ENCODE results near the gene FOXP1.
A peak's percentile ranks its signal among the peaks of the same experiment; 100 is the strongest.
"Not testable (repeated sequence)": the region's sequence is repeated elsewhere in the genome, so short reads cannot be mapped to it uniquely, and the experiment has no call there.

Gene FOXP1

DNA sequence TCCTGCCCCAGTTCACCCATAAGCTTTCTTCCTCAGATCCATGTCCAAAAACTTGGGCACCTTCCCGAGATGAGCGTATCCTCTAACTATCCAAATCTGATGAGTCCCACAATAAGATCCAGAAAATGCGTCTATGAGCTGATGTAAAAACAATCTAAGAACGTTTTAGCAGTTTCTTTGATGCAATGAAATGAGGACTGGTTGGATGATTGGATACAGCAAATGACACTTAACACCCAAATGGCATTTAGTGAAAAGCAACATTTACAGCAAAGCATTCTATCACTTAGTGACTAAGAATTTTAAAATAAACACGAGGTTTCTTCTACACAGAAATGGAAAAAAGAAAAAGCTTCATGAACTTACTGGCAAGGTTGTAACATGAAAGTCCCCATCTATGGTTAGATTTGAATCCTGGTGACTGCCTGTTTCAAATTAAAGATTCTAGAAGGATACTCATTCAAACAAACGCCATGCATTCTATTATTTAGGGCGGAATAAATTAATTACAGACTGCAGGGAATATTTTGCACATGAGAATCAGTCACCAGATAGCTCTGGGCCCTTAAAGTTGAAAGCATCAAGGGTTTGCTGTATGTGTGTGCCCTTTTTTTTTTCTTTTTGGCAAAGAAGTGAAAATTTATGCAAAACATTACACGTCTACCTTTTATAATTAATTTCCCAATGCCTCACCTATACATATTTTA lies 598.6 kb downstream of the FOXP1 start:
- Histone ChIP-seq H3K27ac (ENCODE audit: low read depth, low read length) (no peak overlapping the region), H3K9ac (ENCODE audit: low read depth in 1 of 2, low read length in 2 of 2) (no peak overlapping the region), H3K9me3 (ENCODE audit: control insufficient read depth in 1 of 2, low read length in 2 of 2) (no peaks in the 10 kb centered on the region), H3K4me3 (ENCODE audit: low read depth in 1 of 2, low read length in 2 of 2) (no peak overlapping the region), H3K36me3 (ENCODE audit: control insufficient read depth in 1 of 2, insufficient read depth in 2 of 2, low read length in 2 of 2) (peaks cover 24 to 47% of the 10 kb centered on the region in 2 donors), H3K4me1 (ENCODE audit: control insufficient read depth in 1 of 2, insufficient read depth in 2 of 2, low read length in 2 of 2) (peaks cover 10 to 13% of the 10 kb centered on the region in 2 donors), H3K27me3 (ENCODE audit: control insufficient read depth in 1 of 2, insufficient read depth in 2 of 2, low read length in 2 of 2) (no peaks in the 10 kb centered on the region)

- Histone ChIP-seq H3K4me3 (ENCODE audit: low read depth in 1 of 2, low read length in 2 of 2) (peak overlapping the region in 1 of 2 donors; percentile 12), H3K27ac (ENCODE audit: low read depth, low read length) (peak overlapping the region; percentile 2), H3K9me3 (ENCODE audit: control insufficient read depth in 1 of 2, low read length in 2 of 2) (no peaks in the 10 kb centered on the region), H3K9ac (ENCODE audit: low read depth in 1 of 2, low read length in 2 of 2) (peak overlapping the region in 1 of 2 donors; percentile 34), H3K36me3 (ENCODE audit: control insufficient read depth in 1 of 2, insufficient read depth in 2 of 2, low read length in 2 of 2) (peaks cover 38 to 49% of the 10 kb centered on the region in 2 donors), H3K27me3 (ENCODE audit: control insufficient read depth in 1 of 2, insufficient read depth in 2 of 2, low read length in 2 of 2) (no peaks in the 10 kb centered on the region), H3K4me1 (ENCODE audit: control insufficient read depth in 1 of 2, insufficient read depth in 2 of 2, low read length in 2 of 2) (peaks cover 10 to 13% of the 10 kb centered on the region in 2 donors)
Measured at GRCh38 chr3:70982700-70983140, 600.8 kb downstream of the FOXP1 start.

DNA sequence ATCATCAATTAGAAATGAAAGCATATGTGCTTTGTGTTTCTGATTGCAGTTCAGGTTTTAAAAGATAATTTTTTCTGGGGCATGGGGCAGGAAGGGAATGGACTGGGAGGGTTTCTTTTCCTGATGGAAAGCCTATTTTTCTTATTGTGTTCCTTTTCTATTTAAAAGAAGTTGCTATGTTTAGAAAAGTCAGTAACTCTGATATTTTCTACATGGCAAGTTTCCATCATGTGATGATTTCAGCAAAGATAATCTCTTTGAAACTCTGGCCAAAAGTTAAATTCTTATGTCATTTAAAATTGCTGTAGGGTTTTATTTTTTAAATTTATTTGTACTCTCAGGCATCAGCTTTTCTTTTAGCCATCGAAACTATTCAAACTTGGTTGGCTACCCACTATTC lies 601.2 kb downstream of the FOXP1 start:
- peaks cover 38 to 49% of the 10 kb centered on the region in 2 donors for H3K36me3 ChIP-seq (ENCODE audit: control insufficient read depth in 1 of 2, insufficient read depth in 2 of 2, low read length in 2 of 2)
- peaks cover 10 to 13% of the 10 kb centered on the region in 2 donors for H3K4me1 ChIP-seq (ENCODE audit: control insufficient read depth in 1 of 2, insufficient read depth in 2 of 2, low read length in 2 of 2)
- H3K27me3 ChIP-seq (ENCODE audit: control insufficient read depth in 1 of 2, insufficient read depth in 2 of 2, low read length in 2 of 2) = no peaks in the 10 kb centered on the region
- no peaks in the 10 kb centered on the region for H3K9me3 ChIP-seq (ENCODE audit: control insufficient read depth in 1 of 2, low read length in 2 of 2)
- no peak overlapping the region for H3K27ac ChIP-seq (ENCODE audit: low read depth, low read length)
- no peak overlapping the region for H3K9ac ChIP-seq (ENCODE audit: low read depth in 1 of 2, low read length in 2 of 2)
- H3K4me3 ChIP-seq (ENCODE audit: low read depth in 1 of 2, low read length in 2 of 2) = no peak overlapping the region

DNA sequence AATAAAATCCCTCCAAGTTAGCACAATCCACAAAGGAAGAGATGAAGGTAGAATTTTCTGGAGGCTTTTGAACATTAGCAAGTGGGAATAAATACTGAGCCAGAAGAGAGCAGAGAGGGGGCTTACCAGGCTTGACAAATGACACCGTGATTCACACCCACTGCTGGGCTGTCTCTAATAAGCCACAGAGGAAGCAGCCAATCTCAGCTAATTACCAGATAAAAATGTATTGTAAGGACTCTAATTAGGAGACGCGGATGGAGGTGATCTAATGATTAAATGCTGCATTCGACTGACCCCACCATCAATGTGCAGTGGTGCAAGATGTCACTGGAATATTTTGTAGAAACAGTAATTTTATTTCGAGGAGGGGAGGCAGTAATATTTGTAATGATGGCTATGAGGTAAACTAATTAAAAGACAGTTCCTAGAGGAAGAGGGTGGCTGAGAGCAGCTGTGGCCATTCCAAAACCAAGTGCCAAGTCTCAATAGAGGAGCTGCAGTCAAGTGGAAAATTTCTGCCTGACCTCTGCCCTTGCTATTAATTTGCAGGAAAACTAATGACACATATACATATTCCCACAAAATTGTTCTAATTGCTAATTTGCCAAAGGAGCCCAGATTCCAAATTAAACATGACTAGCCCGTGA lies 602.2 kb downstream of the FOXP1 start:
- no peaks in the 10 kb centered on the region for H3K27me3 ChIP-seq (ENCODE audit: control insufficient read depth in 1 of 2, insufficient read depth in 2 of 2, low read length in 2 of 2)
- H3K9me3 ChIP-seq (ENCODE audit: control insufficient read depth in 1 of 2, low read length in 2 of 2) = no peaks in the 10 kb centered on the region
- no peak overlapping the region for H3K4me3 ChIP-seq (ENCODE audit: low read depth in 1 of 2, low read length in 2 of 2)
- H3K36me3 ChIP-seq (ENCODE audit: control insufficient read depth in 1 of 2, insufficient read depth in 2 of 2, low read length in 2 of 2) = peaks cover 38 to 49% of the 10 kb centered on the region in 2 donors
- H3K9ac ChIP-seq (ENCODE audit: low read depth in 1 of 2, low read length in 2 of 2) = no peak overlapping the region
- no peak overlapping the region for H3K27ac ChIP-seq (ENCODE audit: low read depth, low read length)
- peaks cover 10 to 13% of the 10 kb centered on the region in 2 donors for H3K4me1 ChIP-seq (ENCODE audit: control insufficient read depth in 1 of 2, insufficient read depth in 2 of 2, low read length in 2 of 2)

- H3K4me1 ChIP-seq (ENCODE audit: control insufficient read depth in 1 of 2, insufficient read depth in 2 of 2, low read length in 2 of 2) = peaks cover 10 to 13% of the 10 kb centered on the region in 2 donors
- H3K9ac ChIP-seq (ENCODE audit: low read depth in 1 of 2, low read length in 2 of 2) = no peak overlapping the region
- peaks cover 40 to 50% of the 10 kb centered on the region in 2 donors for H3K36me3 ChIP-seq (ENCODE audit: control insufficient read depth in 1 of 2, insufficient read depth in 2 of 2, low read length in 2 of 2)
- no peak overlapping the region for H3K4me3 ChIP-seq (ENCODE audit: low read depth in 1 of 2, low read length in 2 of 2)
- no peak overlapping the region for H3K27ac ChIP-seq (ENCODE audit: low read depth, low read length)
- no peaks in the 10 kb centered on the region for H3K27me3 ChIP-seq (ENCODE audit: control insufficient read depth in 1 of 2, insufficient read depth in 2 of 2, low read length in 2 of 2)
- no peaks in the 10 kb centered on the region for H3K9me3 ChIP-seq (ENCODE audit: control insufficient read depth in 1 of 2, low read length in 2 of 2)
Measured at GRCh38 chr3:70980646-70981170, 602.8 kb downstream of the FOXP1 start.

DNA sequence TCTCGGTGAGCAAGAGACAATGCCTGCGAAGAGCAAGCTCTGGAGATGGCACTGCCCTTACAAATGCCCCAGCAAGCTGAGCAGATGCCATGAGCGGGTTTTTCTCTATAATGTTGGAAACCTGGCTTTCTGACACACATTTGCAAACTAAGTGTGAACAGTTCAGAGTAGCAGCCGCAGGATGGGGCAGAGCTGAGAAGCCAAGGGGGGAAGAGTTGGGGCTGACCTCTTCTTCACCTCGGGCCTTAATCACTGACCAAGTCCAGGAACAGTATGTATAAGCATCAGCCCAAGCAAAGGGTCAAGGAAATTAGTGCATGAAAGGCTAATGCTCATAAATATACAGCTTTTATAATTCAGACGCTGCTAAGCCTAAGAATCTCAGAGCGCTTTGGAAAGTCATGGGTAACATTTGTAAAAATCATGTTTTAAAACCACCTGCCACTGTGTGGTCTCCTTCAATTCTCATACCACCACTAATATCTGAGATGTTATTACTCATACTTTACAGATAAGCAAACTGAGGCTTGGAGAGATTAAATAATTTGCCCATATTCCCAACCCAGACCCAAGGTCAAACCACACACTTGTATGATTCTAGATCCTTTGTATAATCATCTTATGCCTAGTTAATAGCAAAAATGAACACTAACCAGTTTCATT lies 603.4 kb downstream of the FOXP1 start:
- Histone ChIP-seq H3K36me3 (ENCODE audit: control insufficient read depth in 1 of 2, insufficient read depth in 2 of 2, low read length in 2 of 2) (peaks cover 46 to 51% of the 10 kb centered on the region in 2 donors), H3K9me3 (ENCODE audit: control insufficient read depth in 1 of 2, low read length in 2 of 2) (no peaks in the 10 kb centered on the region), H3K4me3 (ENCODE audit: low read depth in 1 of 2, low read length in 2 of 2) (no peak overlapping the region), H3K27ac (ENCODE audit: low read depth, low read length) (no peak overlapping the region), H3K27me3 (ENCODE audit: control insufficient read depth in 1 of 2, insufficient read depth in 2 of 2, low read length in 2 of 2) (no peaks in the 10 kb centered on the region), H3K4me1 (ENCODE audit: control insufficient read depth in 1 of 2, insufficient read depth in 2 of 2, low read length in 2 of 2) (peaks cover 10 to 13% of the 10 kb centered on the region in 2 donors), H3K9ac (ENCODE audit: low read depth in 1 of 2, low read length in 2 of 2) (no peak overlapping the region)

DNA sequence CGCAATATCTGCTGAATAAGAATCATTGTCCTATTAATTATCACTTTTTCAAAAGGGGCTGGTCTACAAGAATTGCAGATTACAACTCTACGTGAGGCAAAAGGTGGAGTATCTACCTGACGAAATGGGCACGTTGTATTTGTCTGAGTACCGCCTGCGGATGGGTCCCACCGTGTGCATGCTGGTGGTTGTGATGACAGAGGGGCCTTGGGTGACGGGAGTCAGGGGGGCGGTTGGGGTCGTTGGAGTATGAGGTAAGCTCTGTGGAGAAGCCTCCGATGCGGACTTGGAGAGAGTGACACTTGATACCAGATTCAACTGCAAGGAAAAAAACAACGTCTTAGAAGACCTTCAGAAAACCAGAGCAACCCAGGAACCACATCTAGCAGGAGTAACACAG lies 605.8 kb downstream of the FOXP1 start:
- Histone ChIP-seq H3K27me3 (ENCODE audit: control insufficient read depth in 1 of 2, insufficient read depth in 2 of 2, low read length in 2 of 2) (no peaks in the 10 kb centered on the region), H3K9ac (ENCODE audit: low read depth in 1 of 2, low read length in 2 of 2) (no peak overlapping the region), H3K4me3 (ENCODE audit: low read depth in 1 of 2, low read length in 2 of 2) (no peak overlapping the region), H3K9me3 (ENCODE audit: control insufficient read depth in 1 of 2, low read length in 2 of 2) (no peaks in the 10 kb centered on the region), H3K27ac (ENCODE audit: low read depth, low read length) (no peak overlapping the region), H3K36me3 (ENCODE audit: control insufficient read depth in 1 of 2, insufficient read depth in 2 of 2, low read length in 2 of 2) (peaks cover 44 to 50% of the 10 kb centered on the region in 2 donors), H3K4me1 (ENCODE audit: control insufficient read depth in 1 of 2, insufficient read depth in 2 of 2, low read length in 2 of 2) (peaks cover 8 to 10% of the 10 kb centered on the region in 2 donors)

DNA sequence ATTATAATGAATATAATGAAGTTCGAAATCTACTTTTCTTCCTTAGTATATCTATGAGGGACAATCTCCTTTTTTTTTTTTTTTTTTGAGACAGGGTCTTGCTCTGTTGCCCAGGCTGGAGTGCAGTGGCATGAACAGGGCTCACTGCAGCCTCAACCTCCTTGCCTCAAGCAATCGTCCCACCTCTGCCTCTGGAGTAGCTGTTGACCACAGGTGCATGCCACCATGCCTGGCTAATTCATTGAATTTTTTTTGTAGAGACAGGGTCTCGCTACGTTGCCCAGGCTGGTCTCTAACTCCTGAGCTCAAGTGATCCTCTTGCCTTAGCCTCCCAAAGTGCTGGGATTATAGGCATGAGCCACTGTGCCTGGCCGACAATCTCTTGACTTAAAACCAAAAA lies 607.5 kb downstream of the FOXP1 start:
- peaks cover 58 to 66% of the 10 kb centered on the region in 2 donors for H3K36me3 ChIP-seq (ENCODE audit: control insufficient read depth in 1 of 2, insufficient read depth in 2 of 2, low read length in 2 of 2)
- not testable (repeated sequence) for H3K4me1 ChIP-seq (ENCODE audit: control insufficient read depth in 1 of 2, insufficient read depth in 2 of 2, low read length in 2 of 2); H3K4me3 ChIP-seq (ENCODE audit: low read depth in 1 of 2, low read length in 2 of 2); H3K9me3 ChIP-seq (ENCODE audit: control insufficient read depth in 1 of 2, low read length in 2 of 2); H3K27me3 ChIP-seq (ENCODE audit: control insufficient read depth in 1 of 2, insufficient read depth in 2 of 2, low read length in 2 of 2); H3K9ac ChIP-seq (ENCODE audit: low read depth in 1 of 2, low read length in 2 of 2); H3K27ac ChIP-seq (ENCODE audit: low read depth, low read length)

GRCh38 chr3:70974747-70975146 lies 608.8 kb downstream of the FOXP1 start:
- Histone ChIP-seq H3K27ac (ENCODE audit: low read depth, low read length) (no peak overlapping the region), H3K9ac (ENCODE audit: low read depth in 1 of 2, low read length in 2 of 2) (no peak overlapping the region), H3K4me1 (ENCODE audit: control insufficient read depth in 1 of 2, insufficient read depth in 2 of 2, low read length in 2 of 2) (no peaks in the 10 kb centered on the region), H3K27me3 (ENCODE audit: control insufficient read depth in 1 of 2, insufficient read depth in 2 of 2, low read length in 2 of 2) (no peaks in the 10 kb centered on the region), H3K9me3 (ENCODE audit: control insufficient read depth in 1 of 2, low read length in 2 of 2) (no peaks in the 10 kb centered on the region), H3K36me3 (ENCODE audit: control insufficient read depth in 1 of 2, insufficient read depth in 2 of 2, low read length in 2 of 2) (peaks cover 66 to 68% of the 10 kb centered on the region in 2 donors), H3K4me3 (ENCODE audit: low read depth in 1 of 2, low read length in 2 of 2) (no peak overlapping the region)

DNA sequence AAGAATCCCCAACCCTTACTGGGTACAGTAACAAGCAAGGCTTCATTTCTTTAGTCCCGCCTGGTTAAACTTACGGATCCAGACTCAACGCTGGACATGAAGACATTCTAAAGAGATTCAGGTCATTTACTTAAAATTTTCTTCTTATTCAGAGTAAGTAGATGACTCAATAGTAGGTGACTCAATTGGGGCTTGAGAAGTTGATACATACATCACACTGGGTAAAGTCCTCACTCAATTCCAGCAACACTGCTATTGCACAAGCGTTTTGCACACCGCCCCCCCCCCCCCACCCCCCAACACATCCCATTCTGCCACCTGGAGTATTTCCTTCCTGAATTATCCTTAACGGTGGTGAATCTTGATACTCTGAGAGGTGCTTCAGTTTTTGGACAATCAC lies 610.0 kb downstream of the FOXP1 start:
- Histone ChIP-seq H3K9ac (ENCODE audit: low read depth in 1 of 2, low read length in 2 of 2) (no peak overlapping the region), H3K9me3 (ENCODE audit: control insufficient read depth in 1 of 2, low read length in 2 of 2) (no peaks in the 10 kb centered on the region), H3K27me3 (ENCODE audit: control insufficient read depth in 1 of 2, insufficient read depth in 2 of 2, low read length in 2 of 2) (no peaks in the 10 kb centered on the region), H3K4me3 (ENCODE audit: low read depth in 1 of 2, low read length in 2 of 2) (no peak overlapping the region), H3K4me1 (ENCODE audit: control insufficient read depth in 1 of 2, insufficient read depth in 2 of 2, low read length in 2 of 2) (no peaks in the 10 kb centered on the region), H3K27ac (ENCODE audit: low read depth, low read length) (no peak overlapping the region), H3K36me3 (ENCODE audit: control insufficient read depth in 1 of 2, insufficient read depth in 2 of 2, low read length in 2 of 2) (peaks cover 68 to 78% of the 10 kb centered on the region in 2 donors)

Measured in duodenal mucosa (tissue), 2 donors.